ENCODE measurements around the gene BMP8A.
A peak's percentile ranks its signal among the peaks of the same experiment; 100 is the strongest.
"Not testable (repeated sequence)": the region's sequence is repeated elsewhere in the genome, so short reads cannot be mapped to it uniquely, and the experiment has no call there.

The BMP8A gene

DNA sequence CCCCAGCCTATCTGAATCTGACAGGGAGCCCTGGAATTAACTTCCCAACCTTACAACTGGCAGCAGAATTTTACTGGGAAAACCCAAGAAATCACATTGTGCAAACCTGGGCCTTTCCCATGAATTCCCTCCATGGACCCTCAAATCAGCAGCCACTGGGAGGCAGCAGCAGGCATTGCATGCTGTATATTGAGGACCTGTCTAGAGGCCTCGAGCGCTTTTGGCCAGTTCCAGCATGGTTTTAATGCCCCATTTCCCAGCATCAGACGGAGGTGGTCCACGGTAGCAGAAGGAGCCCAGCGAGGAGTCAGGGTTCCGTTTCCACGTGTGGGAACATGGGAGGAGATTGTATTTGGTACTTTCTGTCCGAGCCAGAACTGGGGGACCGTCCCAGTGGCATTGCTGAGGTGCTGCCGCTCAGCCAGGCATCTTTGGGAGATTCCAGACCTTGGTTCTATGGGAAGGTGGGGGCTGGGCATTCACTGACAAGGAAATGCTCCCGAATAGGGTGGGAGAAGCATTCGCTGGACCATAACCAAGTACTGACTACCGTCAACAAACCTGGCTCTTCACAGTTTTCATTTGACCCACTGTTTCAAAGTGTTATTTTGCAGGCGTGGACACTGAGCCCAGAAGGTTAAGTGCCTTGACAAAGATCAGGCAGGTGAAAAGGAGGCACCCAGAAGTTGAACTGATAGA lies 15.9 kb downstream of the BMP8A start:
- no peak for DNase-seq (ENCODE audit: low spot score)

DNA sequence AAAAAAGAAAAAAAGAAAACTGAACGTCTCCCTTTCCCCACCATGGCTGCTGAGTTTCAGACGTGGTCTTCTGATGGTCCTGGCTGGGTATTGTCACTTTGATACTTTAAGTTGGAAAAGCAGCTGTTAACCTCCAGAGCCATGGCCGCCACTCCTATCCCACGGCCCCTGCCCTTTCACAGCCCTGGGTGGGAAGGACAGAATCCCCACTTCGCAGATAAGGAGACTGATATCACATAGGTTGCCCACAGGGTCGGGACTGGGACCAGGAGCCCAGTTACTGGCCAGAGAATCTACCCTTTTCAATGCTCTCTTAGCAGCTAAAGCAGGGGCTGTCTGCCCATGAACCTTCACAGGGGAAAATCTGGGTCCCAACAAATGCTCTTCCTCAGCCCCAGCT lies 16.8 kb downstream of the BMP8A start:
- no peak for DNase-seq (ENCODE audit: low spot score)

DNA sequence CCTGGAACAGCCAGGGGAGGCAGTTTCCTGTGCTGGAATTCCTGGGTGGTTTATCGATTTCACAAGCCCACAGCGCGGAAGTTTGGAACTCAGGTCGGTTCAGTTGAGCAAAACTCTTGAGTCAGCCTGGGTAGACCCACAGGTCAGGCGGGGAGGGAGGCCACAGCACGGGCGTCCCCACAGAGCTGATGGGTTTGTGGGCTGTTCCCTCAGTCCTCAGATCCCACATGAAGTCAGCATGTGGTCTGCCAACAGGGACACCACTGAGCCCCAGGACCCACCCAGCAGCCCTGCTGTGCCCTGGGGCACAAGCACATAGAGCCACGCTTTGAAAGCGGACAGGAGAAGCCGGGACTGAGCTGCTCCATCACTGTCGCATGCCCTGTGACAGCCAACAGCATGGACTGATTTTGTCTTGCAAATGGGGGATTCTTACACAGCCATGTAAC lies 17.4 kb downstream of the BMP8A start:
- no peak for DNase-seq (ENCODE audit: low spot score)

DNA sequence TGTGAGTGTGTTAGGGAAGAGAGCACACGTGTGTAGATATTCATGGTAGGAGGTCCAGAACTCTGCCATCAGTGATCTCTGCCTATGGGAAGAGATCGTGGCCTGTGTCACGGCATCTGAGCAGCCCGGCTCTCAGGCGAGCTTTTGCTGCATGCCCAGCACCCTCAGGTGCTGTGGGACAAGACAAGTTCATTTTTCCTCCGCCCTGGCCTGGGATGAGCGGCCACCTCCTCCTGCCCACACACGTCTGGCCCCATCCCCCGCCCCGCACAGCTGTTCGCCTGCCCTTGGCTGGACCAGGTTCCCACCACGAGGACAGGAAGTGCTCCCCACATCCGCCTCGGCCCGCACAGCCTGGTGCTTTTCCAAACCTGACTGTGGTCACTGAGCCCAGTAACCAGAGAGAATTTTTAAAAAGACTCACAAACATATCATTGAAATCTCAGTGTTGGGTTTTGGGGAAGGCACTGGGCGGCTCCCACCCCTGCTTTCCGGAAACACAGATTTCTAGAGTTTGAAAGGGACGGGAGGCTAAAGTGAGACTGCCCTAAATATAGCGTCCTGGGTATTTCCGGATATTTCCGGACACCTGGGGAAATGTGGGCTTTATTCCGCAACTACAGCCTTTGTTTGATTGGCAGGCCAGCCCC lies 18.0 kb downstream of the BMP8A start:
- DNase-seq (ENCODE audit: low spot score), result peak; percentile 82

DNA sequence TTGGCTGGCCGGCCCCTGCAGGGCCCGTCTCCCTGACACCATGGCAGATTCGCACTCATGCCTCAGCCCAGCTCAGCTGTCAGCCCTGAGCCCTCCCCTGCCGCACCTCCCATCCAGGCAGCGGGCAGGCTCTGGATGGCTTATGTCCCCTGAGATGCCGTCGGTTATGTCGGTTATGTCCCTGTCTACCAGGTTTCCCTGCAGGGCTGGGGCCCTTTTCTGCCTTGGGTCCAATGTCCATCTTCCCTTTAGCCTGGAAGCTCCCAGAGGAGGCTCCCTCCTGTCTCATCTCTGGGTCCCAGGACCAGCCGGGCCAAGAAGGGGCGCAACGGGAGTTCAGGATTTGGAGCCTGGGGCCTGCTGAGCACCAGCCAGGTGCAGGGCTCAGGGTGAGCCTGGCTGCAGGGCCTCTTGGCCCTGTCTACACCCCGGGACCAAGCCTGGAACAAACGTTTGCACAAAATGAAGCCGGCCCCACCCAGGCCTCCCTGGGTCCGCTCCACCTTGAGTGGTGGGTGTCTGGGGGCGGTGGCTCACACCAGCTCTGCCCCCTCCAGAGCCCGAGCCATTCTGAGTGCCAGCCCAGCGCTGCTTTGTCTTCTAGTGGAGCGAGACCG lies 19.2 kb downstream of the BMP8A start:
- DNase-seq (ENCODE audit: low spot score), result not testable (repeated sequence)

DNA sequence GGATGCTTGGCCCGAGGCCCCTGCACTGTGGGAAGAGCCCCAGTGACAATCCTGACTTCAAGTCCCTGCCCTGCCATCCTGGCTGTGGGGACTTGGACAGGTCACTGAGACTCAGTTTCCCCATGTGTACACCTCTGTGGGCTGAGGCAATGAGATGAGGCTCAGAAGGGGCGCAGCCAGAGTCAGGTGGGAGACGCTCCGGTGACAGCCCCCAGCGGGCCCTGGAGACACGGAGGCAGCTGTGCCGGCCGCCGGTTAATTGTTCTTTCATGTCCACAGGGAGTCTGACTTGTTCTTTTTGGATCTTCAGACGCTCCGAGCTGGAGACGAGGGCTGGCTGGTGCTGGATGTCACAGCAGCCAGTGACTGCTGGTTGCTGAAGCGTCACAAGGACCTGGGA lies 20.0 kb downstream of the BMP8A start:
- not testable (repeated sequence) for DNase-seq (ENCODE audit: low spot score)

DNA sequence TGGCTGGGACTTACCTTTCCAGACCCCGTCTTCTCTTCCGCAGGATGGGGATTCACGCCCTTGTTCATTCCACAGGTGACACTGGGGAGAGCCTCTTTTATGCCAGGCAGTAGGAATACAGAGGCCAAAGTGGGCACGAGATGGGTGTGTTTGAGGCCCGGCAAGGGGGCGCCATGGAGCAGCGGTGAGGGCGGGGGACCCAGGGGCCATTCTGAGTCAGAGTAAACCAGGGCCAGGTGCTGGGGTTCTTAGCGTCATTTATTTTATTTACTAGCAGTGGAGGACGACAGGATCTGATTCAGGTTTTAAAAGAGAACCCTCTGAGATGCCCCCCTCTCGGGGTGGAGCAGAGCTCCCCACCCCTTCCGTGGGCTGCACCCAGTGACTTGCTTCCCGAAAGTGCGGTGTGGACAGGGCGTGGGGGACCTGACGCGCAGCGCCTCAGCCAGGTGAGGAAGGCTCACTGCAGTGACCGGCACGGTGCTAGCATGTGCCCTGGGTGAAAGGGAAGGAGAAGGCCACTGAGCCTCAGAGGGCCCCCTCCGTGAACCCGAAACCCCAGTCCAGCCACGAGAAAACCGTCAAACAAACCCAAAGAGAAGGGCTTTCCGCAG lies 20.9 kb downstream of the BMP8A start:
- not testable (repeated sequence) for DNase-seq (ENCODE audit: low spot score)

DNA sequence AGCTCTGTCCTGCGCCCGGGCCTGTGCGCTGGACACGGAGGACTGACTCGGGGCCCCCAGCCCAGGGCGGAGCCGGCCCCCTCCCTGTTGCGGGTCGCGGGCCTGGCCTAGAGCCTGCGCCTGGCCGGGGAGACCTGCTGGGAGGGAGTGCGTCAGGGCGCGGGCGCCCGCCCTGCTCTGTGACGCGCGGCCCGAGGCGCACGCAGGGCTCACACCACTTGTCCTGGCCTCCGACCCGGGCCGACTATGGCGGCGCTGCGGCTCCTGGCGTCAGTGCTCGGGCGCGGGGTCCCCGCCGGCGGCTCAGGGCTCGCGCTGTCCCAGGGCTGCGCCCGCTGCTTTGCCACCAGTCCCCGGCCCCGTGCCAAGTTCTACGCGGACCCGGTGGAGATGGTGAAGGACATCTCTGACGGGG lies 23.3 kb downstream of the BMP8A start:
- DNase-seq (ENCODE audit: low spot score), result not testable (repeated sequence)

DNA sequence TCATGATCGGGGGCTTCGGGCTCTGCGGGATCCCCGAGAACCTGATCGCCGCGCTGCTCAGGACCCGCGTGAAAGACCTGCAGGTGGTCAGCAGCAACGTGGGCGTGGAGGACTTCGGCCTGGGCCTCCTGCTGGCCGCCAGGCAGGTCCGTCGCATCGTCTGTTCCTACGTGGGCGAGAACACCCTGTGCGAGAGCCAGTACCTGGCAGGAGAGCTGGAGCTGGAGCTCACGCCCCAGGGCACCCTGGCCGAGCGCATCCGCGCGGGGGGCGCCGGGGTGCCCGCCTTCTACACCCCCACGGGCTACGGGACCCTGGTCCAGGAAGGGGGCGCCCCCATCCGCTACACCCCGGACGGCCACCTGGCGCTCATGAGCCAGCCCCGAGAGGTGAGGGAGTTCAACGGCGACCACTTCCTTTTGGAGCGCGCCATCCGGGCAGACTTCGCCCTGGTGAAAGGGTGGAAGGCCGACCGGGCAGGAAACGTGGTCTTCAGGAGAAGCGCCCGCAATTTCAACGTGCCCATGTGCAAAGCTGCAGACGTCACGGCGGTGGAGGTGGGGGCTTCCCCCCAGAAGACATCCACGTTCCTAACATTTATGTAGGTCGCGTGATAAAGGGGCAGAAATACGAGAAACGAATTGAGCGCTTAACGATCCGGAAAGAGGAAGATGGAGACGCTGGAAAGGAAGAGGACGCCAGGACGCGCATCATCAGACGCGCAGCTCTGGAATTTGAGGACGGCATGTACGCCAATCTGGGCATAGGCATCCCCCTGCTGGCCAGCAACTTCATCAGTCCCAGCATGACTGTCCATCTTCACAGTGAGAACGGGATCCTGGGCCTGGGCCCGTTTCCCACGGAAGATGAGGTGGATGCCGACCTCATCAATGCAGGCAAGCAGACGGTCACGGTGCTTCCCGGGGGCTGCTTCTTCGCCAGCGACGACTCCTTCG lies 24.0 kb downstream of the BMP8A start:
- not testable (repeated sequence) for DNase-seq (ENCODE audit: low spot score)

DNA sequence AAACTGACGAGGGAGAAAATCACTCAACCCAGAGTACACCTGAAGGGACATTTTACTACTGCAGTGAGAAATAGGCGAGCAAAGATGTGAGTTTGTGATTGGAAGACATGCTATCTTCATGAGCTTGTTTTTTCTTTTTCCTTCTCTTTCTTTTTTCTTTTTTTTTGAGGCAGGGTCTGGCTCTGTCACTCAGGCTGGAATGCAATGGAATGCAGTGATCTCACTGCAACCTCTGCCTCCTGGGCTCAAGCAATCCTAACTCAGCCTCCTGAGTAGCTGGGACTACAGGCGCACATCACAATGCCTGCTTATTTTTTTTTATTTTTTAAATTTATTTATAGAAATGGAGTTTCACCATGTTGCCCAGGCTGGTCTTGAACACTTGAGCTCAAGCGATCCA lies 25.4 kb downstream of the BMP8A start:
- DNase-seq (ENCODE audit: low spot score), result not testable (repeated sequence)

DNA sequence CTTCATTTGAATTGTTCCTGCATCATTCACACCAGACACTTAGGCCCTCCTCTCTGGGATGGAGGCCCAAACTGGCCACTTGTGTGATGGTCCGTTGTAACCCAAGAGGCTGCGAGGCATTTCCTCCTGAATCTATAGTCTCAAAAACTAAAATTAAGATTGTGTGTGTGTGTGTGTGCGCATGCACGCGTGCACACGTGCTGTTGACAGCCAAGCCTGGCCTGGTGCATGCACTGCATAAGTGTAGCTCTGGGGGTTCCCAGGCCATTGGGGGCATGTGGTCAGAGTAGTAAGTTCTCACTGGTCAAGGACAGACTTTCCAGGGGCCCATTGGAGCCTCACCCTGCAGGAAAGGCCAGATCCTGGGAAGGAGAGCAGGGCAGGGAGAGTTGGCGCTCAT lies 26.5 kb downstream of the BMP8A start:
- not testable (repeated sequence) for DNase-seq (ENCODE audit: low spot score)

DNA sequence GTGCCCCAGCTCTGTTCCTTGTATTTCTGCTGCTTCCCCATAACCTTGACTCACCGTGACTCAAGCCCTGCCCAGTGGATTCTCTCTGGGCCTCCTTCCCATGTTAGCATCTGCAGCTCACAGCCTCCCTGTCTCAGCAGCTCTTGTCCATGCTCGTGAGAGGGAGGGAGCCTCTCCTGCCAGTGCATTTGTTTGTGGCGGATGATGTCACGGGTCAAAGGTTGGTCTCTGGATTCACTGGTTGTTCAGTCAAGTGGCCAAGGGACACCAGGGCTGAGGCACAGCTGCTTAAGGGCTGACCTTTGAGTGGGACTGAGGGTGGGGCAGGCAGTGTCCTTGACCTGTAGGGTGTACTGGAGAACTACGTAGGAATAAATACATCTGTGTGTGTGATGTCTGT lies 27.9 kb downstream of the BMP8A start:
- DNase-seq (ENCODE audit: low spot score), result not testable (repeated sequence)

DNA sequence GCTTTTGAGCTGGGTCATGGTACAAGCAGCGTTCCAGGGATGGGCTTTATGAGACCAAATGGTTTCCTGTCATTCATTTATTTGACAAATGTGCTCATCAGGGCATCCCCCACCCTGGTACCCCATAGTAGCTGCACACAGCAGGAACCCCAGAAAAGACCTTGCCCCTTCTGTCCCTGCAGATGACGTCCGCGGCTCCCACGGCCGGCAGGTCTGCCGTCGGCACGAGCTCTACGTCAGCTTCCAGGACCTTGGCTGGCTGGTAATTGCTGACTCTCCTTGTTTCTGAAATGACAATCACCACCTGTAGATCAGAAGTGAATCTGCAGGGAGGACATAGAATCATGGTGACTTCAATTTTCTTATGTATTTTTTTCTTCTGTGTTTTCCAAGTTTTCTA lies 30.8 kb downstream of the BMP8A start:
- not testable (repeated sequence) for DNase-seq (ENCODE audit: low spot score)

DNA sequence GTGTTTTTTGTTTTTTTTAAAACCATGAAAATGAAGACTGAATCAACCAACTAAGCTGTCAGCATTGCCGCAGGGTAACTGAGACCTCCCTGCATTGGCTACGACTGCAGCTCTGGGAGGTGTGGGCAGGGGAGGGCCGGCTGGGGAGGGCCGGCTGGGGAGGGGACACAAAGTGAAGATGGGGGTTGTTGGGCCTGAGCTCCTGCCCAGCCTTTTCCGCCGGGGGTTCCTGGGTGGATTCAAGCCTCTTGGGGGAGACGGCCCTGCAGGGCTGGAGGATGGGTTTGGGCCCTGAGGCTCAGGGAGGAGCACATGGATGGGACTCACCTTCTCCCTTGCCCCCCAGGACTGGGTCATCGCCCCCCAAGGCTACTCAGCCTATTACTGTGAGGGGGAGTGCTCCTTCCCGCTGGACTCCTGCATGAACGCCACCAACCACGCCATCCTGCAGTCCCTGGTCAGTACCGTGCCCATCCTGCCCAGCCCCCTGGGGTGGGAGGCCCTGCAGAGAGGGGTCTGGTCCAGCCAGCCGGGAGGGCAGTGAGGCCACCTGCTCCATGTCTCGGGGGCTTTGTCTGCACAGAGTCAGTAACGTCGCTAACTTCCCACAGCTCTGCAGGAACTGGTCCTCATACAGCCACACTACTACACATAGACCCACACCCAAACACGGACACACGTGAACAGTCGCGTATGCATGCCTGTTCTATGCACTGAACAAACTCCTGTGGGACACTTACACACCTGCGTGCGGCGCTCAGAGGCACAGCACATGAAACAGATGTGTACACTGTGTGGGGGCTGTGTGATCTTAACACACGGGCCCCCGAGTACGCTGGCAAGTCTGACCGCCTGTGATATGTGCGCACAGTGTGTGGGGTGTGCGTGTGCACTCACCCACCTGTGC lies 31.5 kb downstream of the BMP8A start:
- no peak for DNase-seq (ENCODE audit: low spot score)

DNA sequence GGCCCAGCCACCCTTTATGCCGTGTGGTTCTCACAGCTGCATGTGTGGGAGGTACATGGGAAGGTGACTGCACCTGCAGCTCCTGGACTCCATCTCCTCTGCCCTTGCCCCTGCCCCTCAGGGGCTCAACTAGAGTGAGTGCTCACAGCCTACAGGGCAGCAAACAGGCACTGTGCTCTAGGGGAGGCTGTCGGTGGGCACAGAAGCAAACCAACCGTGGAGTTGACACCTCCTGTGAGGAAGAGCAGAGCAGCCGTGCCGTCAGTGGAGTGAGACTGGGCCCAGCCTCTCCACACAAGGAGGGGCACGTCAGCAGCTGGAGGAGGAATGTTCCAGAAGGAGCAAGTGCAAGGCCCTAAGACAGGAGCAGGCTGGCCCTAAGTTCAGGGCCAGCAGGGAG lies 32.7 kb downstream of the BMP8A start:
- no peak for DNase-seq (ENCODE audit: low spot score)

DNA sequence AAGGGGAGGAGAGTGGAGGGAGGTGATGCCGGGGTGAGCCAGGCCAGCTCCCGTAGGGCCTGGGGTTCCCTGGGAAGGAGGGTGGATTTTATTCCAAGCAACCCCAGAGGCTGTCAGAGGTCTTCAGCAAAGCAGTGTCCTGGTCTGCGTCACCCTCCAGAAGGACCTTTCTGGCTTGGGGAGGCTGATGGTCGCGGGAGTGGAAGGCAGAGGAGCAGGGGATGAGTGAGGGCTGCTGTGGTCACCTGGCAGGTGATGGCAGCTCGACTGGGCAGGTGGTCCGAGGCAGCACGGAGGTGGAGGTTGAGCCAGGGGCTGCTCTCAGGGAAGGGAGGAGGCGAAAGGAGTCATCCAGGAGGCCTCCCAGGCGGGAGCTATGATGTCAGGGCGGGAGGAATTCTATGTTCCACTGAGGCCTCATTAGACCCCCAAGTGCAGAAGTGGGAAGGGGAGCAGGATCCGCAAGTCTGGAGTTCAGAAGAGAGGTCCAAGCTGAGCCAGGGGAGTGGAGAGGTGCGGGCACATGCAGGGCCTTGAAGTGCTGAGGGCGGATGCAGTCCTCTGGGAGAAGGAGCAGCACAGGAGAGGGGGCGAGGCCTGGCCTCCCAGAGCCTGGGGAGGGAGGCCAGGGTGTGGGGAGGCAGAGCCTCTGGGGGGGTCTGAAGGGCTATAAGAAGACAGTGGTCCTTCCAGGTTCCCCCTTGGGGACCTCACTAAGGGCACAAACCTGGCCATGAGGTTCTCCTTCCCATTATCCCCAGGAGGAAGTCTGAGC lies 33.3 kb downstream of the BMP8A start:
- DNase-seq (ENCODE audit: low spot score), result no peak

DNA sequence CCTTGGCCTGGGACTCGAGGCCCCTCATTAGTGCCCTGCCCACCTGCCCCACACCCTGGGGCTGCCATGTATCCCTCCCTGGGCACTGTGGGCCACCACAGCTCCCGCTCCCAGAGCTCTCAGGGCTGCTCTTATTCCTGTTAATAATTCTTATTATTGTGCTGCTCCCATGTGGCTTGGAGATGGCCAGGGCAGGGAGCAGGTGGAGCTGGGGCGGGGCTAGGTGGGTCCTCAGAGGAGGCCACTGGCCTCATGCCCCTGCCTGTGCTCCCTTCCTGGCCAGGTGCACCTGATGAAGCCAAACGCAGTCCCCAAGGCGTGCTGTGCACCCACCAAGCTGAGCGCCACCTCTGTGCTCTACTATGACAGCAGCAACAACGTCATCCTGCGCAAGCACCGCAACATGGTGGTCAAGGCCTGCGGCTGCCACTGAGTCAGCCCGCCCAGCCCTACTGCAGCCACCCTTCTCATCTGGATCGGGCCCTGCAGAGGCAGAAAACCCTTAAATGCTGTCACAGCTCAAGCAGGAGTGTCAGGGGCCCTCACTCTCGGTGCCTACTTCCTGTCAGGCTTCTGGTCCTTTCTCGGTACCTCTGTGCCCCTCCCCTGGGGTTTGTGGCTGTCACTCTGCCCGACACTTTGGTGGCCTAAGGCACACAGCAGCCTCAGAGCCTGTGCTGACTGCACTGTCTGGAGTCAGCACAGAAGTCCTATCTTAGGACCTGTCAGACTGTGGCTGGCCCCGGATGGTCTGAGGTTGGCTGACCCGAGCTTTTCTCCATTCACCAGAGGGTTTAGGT lies 34.1 kb downstream of the BMP8A start:
- DNase-seq (ENCODE audit: low spot score), result no peak

DNA sequence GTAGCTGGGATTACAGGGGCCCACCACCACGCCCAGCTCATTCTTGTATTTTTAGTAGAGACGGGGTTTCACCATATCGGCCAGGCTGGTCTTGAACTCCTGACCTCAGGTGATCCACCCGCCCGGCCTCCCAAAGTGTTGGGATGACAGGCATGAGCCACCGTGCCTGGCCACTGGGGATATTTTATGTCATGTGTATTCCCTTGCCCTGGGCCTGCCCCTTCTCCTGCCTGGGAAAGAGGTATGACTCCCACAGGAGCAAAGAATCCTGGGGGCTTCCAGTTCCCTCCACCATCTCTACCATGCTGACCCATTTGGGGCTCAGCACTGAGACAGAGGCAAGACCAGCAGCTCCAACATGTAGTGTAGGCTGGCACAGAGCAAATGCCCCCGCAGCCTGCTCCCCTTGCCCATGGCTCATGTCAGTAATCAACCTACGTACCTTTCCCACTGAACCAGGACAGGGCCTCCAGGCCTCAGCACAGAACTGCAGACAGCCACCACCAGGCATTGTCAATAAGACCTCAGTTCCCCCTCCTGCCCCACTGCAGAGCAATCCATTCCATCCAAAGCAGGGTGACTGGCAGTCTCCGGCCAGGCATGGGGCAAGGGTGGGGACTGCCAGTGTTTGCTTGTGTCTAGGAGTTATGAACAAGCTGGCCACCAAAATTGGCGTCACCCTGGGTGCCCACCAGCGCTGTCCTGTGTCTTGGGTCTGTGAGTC lies 35.2 kb downstream of the BMP8A start:
- DNase-seq (ENCODE audit: low spot score), result no peak
